Dermis blood vessel endothelial cell (primary cell): ENCODE data around the gene ULK2. TPM values are rescaled to one million over a fixed set of nuclear protein-coding genes. Genes with fewer than 3 reads are reported as not detected.

Experiments used
- DNase-seq: peaks from one replicate; pipeline ENCODE4 v3.0.0; 2010
- total RNA-seq: library from RNA; depleted of rRNA; stranded (reverse); fragments of >200 nt; gene quantifications from 2 replicates; pipeline ENCODE4 v1.2.3, GENCODE V29; 2014

ULK2 gene
- total RNA-seq, 1 donor from 2014 or later, result 18.4 TPM

GRCh38 chr17:19747159-19747719 lies 120.5 kb downstream of the ULK2 start:
- no peak for DNase-seq

GRCh38 chr17:19746517-19746916 lies 121.2 kb downstream of the ULK2 start:
- DNase-seq, result no peak

GRCh38 chr17:19744922-19745757 lies 122.6 kb downstream of the ULK2 start:
- peak; percentile 91 for DNase-seq

GRCh38 chr17:19744492-19744891 lies 123.2 kb downstream of the ULK2 start:
- peak; percentile 18 for DNase-seq

- DNase-seq, result no peak
These were observed 124.3 kb downstream of the ULK2 start for GRCh38 chr17:19743101-19744100.

GRCh38 chr17:19742495-19742894 lies 125.2 kb downstream of the ULK2 start:
- DNase-seq, result no peak

GRCh38 chr17:19741832-19742457 lies 125.8 kb downstream of the ULK2 start:
- no peak for DNase-seq

GRCh38 chr17:19740933-19741332 lies 126.8 kb downstream of the ULK2 start:
- no peak for DNase-seq

GRCh38 chr17:19739241-19740201 lies 128.2 kb downstream of the ULK2 start:
- no peak for DNase-seq

- no peak for DNase-seq
These were observed 129.0 kb downstream of the ULK2 start for GRCh38 chr17:19738757-19739156.

- DNase-seq, result no peak
These were observed 129.7 kb downstream of the ULK2 start for GRCh38 chr17:19738073-19738449.

- no peak for DNase-seq
These were observed 130.2 kb downstream of the ULK2 start for GRCh38 chr17:19737305-19738072.

GRCh38 chr17:19736071-19736470 lies 131.7 kb downstream of the ULK2 start:
- DNase-seq, result no peak

- DNase-seq, result no peak
These were observed 133.7 kb downstream of the ULK2 start for GRCh38 chr17:19733953-19734526.

GRCh38 chr17:19731626-19732025 lies 136.1 kb downstream of the ULK2 start:
- DNase-seq, result no peak

- DNase-seq, result no peak
These were observed 136.9 kb downstream of the ULK2 start for GRCh38 chr17:19730843-19731242.

- no peak for DNase-seq
These were observed 137.8 kb downstream of the ULK2 start for GRCh38 chr17:19729900-19730299.

- peak; percentile 86 for DNase-seq
These were observed 139.6 kb downstream of the ULK2 start for GRCh38 chr17:19728084-19728495.

- peak; percentile 79 for DNase-seq
These were observed 140.1 kb downstream of the ULK2 start for GRCh38 chr17:19727501-19728078.
